GM21723 (cell line): ENCODE results near the gene BCR.

ENCODE experiments used
- ATAC-seq: cut with Tn5 transposase; IDR thresholded peaks from one replicate; pipeline ENCODE4 v1.9.1; 2021; ENCODE audit warnings: mild to moderate bottlenecking, moderate library complexity; ENCODE audit not compliant: unreplicated experiment

Gene BCR

GRCh38 chr22:23175817-23176644 lies 4.3 kb upstream of the BCR start:
- no peak for ATAC-seq

DNA sequence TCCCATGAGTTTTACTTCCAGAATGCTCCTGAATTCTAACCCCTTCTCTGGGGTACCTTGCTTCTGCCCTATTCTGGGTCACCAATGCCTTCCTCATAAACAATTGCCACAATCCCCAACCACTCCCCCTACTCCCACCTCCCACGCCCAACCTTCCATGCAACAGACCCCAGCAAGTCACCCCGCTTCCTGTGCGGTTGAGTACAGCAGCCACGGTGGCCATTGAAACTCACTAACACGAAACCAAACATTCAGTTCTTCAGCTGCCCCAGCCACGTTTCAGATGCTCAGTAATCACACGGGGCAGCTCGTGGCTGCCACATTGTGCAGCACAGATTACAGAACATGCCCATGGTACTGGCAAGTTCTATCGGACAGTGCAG lies 3.7 kb upstream of the BCR start:
- no peak for ATAC-seq

GRCh38 chr22:23177197-23177596 lies 3.1 kb upstream of the BCR start:
- no peak for ATAC-seq

DNA sequence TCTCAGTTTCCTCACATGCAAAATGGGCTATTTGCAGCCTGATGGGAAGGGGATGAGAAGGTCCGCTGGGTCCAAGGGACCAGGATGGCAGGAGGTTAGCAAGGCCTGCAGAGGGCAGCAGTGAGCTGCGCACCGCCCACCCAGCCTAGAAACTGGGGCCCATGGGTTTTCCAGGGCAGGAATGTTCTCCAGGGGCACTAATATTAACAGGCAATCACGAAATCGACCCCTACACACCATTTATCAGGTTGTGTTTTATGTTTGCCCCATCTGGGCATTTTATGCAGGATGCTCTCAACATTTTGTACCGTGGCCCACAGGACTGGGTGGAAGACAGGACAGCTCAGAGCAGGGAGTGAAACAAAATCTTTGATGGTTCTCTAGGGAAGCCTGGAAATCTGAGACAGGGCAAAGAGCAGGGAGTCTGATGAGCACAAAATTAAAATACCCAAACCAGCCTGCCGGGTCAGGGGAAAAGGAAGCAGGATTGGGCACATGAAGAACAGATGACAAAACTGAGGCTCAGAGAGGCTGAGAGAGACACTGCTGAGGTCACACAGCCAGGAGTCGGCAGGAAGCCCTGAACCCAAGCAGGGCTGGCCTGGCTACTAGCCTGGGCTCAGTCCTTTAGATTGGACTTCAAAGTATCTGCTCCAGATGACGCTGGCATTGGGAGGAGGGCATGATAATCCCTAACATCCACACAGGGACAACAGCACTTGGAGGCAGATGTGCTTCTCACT lies 1.6 kb upstream of the BCR start:
- ATAC-seq, result no peak

DNA sequence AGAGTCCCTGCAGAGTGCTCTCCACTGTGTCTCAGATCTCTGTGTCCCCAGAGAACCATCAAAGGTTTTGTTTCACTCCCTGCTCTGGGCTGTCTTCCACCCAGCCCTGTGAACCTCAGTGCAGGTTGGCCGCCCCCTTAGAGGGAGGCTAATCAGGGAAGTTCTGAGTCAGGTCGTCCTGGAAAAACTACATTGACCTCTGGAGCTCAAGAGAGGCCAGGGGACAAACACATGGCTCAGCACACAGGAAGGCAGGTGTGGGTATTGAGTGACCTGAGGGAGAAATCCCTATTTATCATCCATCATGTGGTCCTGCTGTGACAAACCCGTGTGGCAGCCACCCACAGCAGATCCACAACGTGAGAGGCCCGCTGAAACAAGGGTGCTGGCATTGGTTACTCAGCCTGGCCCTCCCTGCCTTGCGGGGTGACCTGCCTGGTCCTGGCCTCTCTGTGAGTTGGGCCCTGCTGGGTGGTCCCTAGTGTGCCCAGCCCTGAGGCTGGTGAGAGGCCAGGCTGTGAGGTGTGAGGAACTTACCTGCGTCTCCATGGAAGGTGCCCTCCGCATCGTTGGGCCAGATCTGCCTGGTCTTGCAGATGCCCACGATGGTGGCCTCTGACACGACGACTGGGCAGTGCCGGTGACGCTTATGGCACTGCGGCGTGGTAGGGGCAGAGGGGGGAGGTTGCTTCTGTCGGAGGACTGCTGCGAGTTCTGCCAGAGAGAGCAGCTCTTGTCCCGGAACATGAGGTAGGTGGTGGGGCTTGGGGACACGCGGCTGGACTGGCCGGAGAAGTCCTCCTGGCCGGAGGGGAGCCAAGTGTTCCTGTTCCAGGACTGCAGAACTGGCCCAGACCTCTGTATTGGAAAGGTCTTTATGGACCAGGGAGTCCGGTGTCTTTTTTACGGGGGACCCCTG lies 669 bp upstream of the BCR start:
- ATAC-seq, result no peak

DNA sequence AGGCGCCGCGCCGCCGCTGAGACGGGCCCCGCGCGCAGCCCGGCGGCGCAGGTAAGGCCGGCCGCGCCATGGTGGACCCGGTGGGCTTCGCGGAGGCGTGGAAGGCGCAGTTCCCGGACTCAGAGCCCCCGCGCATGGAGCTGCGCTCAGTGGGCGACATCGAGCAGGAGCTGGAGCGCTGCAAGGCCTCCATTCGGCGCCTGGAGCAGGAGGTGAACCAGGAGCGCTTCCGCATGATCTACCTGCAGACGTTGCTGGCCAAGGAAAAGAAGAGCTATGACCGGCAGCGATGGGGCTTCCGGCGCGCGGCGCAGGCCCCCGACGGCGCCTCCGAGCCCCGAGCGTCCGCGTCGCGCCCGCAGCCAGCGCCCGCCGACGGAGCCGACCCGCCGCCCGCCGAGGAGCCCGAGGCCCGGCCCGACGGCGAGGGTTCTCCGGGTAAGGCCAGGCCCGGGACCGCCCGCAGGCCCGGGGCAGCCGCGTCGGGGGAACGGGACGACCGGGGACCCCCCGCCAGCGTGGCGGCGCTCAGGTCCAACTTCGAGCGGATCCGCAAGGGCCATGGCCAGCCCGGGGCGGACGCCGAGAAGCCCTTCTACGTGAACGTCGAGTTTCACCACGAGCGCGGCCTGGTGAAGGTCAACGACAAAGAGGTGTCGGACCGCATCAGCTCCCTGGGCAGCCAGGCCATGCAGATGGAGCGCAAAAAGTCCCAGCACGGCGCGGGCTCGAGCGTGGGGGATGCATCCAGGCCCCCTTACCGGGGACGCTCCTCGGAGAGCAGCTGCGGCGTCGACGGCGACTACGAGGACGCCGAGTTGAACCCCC lies 798 bp downstream of the BCR start:
- ATAC-seq, result no peak

- ATAC-seq, result no peak
Measured at GRCh38 chr22:23181721-23182308, 1.5 kb downstream of the BCR start.

DNA sequence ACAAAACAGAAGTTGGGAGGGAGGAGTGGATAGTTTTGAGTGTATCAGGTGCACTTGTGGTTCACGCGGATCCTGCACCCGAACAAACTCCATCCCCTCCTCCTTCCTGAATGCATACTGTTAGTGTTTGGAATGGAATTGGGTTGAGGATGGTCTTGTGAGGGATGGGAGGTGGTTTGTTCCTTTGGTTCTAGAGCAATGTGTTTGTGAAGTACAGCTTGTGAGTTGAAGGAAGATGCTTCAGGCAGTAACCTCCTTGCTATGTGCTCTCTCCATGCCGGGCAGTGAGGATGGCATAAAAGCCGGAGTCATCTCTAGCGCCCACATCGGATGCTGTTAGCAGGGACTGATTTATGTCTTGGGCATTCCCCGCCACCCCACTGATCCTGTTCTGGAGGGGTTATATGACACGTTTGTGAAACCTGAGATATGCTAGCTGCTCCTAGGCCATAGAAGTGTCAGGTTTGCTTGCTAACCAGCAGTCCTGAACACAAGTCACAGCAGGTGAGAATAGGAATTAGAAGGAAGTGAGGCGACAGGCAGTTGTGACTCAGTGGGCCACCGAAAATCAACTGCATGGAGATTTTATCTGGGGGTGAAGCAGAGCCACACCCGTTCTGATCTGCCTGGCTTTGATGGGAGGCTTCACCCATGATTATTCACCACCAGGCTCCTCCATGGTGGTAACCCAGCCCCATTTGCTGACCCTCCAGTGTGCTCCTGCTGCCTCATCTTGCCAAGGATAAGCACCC lies 2.2 kb downstream of the BCR start:
- ATAC-seq, result no peak

DNA sequence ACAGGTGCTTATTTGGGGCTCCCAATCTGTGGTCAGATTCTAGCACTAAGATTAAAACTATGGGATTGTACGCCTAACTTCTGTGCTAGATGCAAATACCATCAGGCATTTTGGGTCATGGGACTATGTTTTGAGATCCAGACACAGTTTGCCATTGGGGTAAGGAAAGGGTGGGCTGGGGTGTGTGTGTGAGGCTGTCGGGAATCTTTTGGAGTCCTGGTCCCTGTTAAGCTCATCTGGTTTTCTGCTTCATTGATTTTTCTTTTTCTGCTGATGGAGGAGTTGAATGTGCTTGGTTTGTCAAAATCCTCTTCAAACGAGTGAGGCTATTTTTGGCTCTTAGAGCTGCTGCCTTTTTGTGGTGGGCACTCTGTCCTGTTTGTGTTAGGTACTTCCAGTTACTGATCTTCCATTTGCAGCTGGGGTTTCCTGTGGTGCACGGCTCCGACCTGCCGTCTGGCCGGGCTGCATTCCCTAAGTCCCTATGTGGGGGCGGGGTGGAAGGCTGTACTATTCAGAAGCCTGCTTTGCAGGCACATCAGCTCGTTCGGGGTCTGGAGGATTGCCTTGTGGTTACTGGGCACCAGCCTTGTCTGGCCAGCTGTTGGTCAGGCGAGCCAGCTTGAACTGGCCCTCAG lies 2.9 kb downstream of the BCR start:
- ATAC-seq, result no peak

- no peak for ATAC-seq
Measured at GRCh38 chr22:23184100-23184763, 3.9 kb downstream of the BCR start.

- ATAC-seq, result no peak
Measured at GRCh38 chr22:23184764-23185113, 4.4 kb downstream of the BCR start.

DNA sequence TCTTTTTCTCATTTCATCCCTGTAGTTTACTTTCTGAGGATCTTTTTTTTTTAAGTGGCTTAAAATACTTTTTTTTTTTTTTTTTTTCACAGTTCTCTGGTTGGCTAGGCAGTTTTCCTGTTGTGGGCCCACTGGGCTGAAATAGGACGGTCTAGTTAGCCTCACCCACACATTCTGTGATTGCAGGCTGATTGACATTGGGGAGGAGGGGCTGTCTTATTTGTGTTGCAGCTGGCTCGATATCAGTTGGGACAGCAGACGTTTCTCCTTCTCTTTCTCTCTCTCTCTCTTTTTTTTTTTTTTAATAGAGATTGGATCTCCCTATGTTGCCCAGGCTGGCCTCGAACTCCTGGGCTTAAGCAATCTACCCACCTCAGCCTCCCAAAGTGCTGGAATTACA lies 6.9 kb downstream of the BCR start:
- no peak for ATAC-seq

DNA sequence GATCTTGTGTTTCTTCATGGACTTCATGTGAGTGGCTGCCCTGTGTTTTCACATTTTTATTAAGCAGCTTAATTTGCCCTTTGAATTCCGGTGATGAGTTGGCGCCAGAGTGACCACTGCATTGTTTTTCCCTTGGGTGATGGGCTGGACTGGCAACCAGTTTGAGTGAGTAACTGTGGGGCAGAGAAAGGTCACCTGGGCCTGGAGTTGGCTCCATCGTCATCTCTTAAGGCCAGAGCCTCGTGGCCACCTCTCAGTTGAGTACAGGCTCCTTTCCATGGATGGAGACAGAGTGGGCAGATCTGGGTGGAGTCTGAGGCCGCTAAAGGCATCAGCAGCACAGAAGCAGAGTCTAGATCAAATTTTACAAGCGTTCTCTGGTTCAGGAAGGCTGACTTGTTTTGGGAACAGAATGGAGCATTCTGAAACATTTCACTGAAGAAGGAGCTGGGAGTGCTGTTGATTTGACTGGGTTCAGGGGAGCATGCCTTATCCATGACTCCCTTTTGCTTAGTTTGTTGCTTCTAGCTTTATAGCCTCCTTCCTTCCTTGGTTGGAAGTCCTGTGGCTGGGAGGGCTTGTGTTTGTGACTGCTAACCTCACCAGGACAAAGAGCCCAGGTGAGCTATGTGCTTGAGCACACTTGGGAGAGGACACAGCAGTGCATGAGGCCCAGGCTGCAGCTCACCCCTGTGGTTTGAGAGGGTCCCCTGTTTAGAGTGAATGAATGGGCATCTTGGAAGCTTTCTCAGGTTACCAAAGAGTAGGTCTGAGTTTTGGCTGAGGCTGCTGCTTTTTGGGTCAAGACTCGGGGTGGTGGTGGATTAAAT lies 7.8 kb downstream of the BCR start:
- ATAC-seq, result no peak

GRCh38 chr22:23190526-23190925 lies 10.2 kb downstream of the BCR start:
- ATAC-seq, result no peak

DNA sequence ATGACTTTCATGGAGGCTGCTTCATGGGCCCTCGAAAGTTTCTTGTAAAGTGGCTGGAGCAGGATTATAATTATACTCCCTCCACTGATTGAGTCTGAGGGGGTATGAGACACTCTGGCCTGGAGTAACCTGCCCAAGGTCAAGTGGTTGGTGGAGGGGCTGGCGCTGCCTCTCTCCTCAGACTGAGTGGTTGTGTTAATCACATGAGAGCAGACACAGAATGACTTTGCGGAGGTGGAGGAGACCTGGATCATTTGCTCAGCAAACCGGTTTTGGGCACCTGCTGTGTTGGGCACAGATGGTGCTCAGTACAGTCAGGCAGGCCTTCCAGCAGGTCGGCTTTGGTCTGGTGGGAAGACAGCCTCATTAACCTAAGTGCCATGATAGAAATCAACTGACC lies 11.8 kb downstream of the BCR start:
- no peak for ATAC-seq

DNA sequence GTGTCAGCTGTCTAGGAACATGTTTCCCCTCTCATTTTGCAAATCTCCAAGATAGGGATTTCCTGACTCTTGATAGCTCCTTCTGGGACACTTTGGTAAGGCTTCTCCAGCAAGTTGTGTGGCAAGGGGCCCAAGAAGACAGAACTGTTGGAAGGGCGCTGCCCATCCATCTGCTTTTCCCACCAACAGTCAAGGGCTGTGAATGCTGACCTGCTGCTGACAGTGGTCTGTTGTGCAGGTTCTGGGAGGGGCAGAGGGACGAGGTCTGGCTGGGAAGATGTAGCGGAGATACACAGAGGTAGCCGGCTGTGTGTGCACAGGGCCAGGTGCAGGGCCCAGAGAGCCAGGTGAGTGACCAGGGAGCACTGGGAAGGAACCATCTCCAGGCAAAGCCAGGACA lies 12.2 kb downstream of the BCR start:
- ATAC-seq, result no peak

- no peak for ATAC-seq
Measured at GRCh38 chr22:23193196-23193827, 13.0 kb downstream of the BCR start.
